SU-DHL-6 (cell line): ENCODE data around the gene KRT15.

Source experiments
- H2AFZ ChIP-seq: fragments of 200-600 bp; sonication (generic); 2 replicates; pipeline ENCODE4 v1.6.1; 2014; ENCODE audit warnings: low read depth, mild to moderate bottlenecking, moderate library complexity, mixed read lengths, antibody characterized with exemption, low read length; ENCODE audit not compliant: severe bottlenecking
- H3F3A ChIP-seq: fragments of 200-600 bp; shearing (Covaris generic); 2 replicates; pipeline ENCODE4 v1.6.0; 2016; ENCODE audit warnings: antibody characterized with exemption, mild to moderate bottlenecking; ENCODE audit not compliant: insufficient read depth
- H3K27ac ChIP-seq: fragments of 200-600 bp; sonication (generic); 2 replicates; pipeline ENCODE4 v1.5.1; 2016; ENCODE audit warnings: low read depth, mild to moderate bottlenecking, low read length, moderate library complexity, mixed read lengths
- H3K27me3 ChIP-seq: fragments of 200-600 bp; sonication (generic), shearing (Covaris generic); 2 replicates; pipeline ENCODE4 v1.6.0; 2014; ENCODE audit warnings: mild to moderate bottlenecking, low read length
- H3K36me3 ChIP-seq: fragments of 200-600 bp; sonication (generic); 2 replicates; pipeline ENCODE4 v1.6.1; 2014; ENCODE audit warnings: mild to moderate bottlenecking, low read length, mixed read lengths
- H3K4me2 ChIP-seq: fragments of 300-600, 200-600 bp; shearing (Covaris generic), sonication (generic); 2 replicates; pipeline ENCODE4 v1.6.0; 2014; ENCODE audit warnings: low read length, low read depth, mild to moderate bottlenecking; ENCODE audit not compliant: poor library complexity, severe bottlenecking
- H3K4me3 ChIP-seq: fragments of 200-600 bp; sonication (generic); 2 replicates; pipeline ENCODE4 v1.5.1; 2014; ENCODE audit warnings: antibody characterized with exemption, low read length, mild to moderate bottlenecking, mixed read lengths; ENCODE audit not compliant: insufficient read depth, poor library complexity, severe bottlenecking
- H3K79me2 ChIP-seq: fragments of 200-600 bp; sonication (generic); 2 replicates; pipeline ENCODE4 v1.6.1; 2014; ENCODE audit warnings: mild to moderate bottlenecking, low read length, moderate library complexity; ENCODE audit not compliant: insufficient read depth
- H3K9ac ChIP-seq: fragments of 200-600 bp; sonication (generic); 2 replicates; pipeline ENCODE4 v1.7.0; 2014; ENCODE audit warnings: mild to moderate bottlenecking, low read length
- H3K9me2 ChIP-seq: fragments of 200-600 bp; sonication (generic); replicated peaks from 2 replicates; pipeline ENCODE4 v1.6.1; 2014; ENCODE audit warnings: low read length; ENCODE audit not compliant: insufficient read depth
- H3K9me3 ChIP-seq: fragments of 200-600 bp; sonication (generic); 2 replicates; pipeline ENCODE4 v1.6.1; 2014; ENCODE audit warnings: low read length, mixed read lengths; ENCODE audit not compliant: insufficient read depth
- H4K20me1 ChIP-seq: fragments of 200-600 bp; sonication (generic); 2 replicates; pipeline ENCODE4 v1.6.1; 2014; ENCODE audit warnings: low read depth, mild to moderate bottlenecking, antibody characterized with exemption, low read length, moderate library complexity, mixed read lengths
- CTCF ChIP-seq: fragments of 200-600 bp; sonication (generic); IDR thresholded peaks from one replicate; pipeline ENCODE4 v1.5.1; 2017; ENCODE audit warnings: antibody characterized with exemption, mild to moderate bottlenecking, low read length, moderate library complexity; ENCODE audit not compliant: insufficient read depth, poor library complexity, severe bottlenecking
- EZH2phosphoT487 ChIP-seq: fragments of 200-600 bp; sonication (generic), shearing (Covaris generic); conservative IDR thresholded peaks from 2 replicates; pipeline ENCODE4 v1.6.1; 2018; ENCODE audit warnings: mild to moderate bottlenecking, antibody characterized with exemption, low read length, moderate library complexity, mixed read lengths

The KRT15 gene

DNA sequence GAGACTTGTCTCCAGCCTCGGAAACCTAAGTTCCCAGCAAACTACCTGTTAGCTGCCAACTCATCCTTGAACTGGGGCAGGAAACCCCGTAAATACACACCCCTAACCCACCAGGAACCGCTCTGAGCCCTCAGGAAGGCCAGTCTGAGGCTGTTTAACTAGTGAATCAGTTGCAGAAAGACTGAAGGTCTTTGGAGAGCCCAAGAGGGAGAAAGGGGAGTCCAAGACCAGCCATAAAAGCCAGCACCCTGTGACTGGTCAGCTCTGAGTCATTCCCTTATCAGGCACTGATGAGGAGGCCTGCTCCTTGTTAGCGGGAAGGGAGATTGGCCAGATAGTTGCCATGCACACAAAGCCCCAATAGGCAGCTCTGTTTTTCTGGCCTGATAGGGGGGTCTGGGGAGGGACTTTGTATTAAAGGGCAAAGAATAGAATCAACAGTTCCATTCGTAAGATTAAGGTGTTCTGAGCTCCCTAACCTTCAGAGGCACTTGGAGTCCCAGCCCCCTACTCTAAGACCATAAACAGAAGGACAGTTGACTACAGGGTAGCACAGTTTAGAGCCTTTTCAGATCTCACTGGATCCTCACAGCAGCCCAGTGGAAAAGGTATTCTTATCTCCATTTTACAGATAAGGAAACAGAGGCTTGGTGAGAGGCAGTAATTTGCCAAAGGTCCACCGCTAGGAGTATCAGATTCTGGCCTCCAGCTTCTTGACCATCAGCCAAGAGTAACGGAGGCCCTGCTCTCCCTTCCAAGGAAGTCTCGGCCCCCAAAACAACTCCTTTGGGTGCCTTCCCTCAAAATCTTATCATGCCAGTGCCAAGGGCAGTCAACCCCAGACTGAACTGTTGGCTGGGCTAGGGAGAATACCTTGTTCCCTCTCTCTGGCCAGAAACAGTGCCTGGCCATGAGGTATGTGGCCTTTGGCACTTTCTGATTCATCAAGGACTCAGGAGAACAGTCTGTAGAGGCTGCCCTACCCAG lies 11.7 kb upstream of the KRT15 start:
- Histone ChIP-seq H3K9me2 (no peaks in the 10 kb centered on the region), H3K9ac (no peak overlapping the region), H3K79me2 (no peaks in the 10 kb centered on the region), H3K4me2 (no peak overlapping the region), H3F3A (no peaks in the 10 kb centered on the region), H3K27ac (no peak overlapping the region), H2AFZ (no peak overlapping the region), H3K27me3 (peaks cover 4% of the 10 kb centered on the region; the same call in 1 of the 2 replicates), H4K20me1 (no peaks in the 10 kb centered on the region), H3K36me3 (no peaks in the 10 kb centered on the region), H3K9me3 (no peaks in the 10 kb centered on the region), H3K4me3 (no peak overlapping the region)
- TF ChIP-seq EZH2phosphoT487, result no peak

DNA sequence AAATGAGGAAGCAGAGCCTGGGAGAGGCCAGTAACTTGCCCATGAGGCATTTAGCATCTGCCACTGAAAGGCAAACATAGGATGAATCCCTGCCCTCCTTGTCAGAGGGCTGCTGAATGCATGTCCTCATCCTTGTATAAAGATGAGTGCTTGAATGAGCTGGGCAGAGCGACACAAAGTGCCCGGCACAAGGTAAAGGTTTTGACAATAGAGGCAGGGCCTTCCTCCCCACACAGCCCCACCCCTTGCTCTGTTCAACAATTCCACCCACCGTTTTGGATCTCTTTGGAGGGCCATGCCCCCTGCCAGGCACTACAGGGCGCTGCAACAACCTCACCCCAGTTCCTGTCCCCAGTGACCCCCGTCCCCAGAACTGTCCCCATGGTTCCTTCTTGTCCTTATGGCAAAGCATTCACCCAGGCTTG lies 10.8 kb upstream of the KRT15 start:
- Histone ChIP-seq H3K9me2 (no peaks in the 10 kb centered on the region), H3F3A (no peaks in the 10 kb centered on the region), H3K27ac (no peak overlapping the region), H3K4me2 (no peak overlapping the region), H4K20me1 (no peaks in the 10 kb centered on the region), H3K36me3 (no peaks in the 10 kb centered on the region), H3K9me3 (no peaks in the 10 kb centered on the region), H2AFZ (no peak overlapping the region), H3K27me3 (peaks cover 4% of the 10 kb centered on the region; the same call in 1 of the 2 replicates), H3K4me3 (no peak overlapping the region), H3K79me2 (no peaks in the 10 kb centered on the region), H3K9ac (no peak overlapping the region)
- TF ChIP-seq EZH2phosphoT487, result no peak
- no peak for TF ChIP-seq CTCF

- H3K79me2 ChIP-seq, result no peaks in the 10 kb centered on the region
- H2AFZ ChIP-seq, result no peak overlapping the region
- no peak for TF ChIP-seq CTCF
- no peak overlapping the region for H3K4me3 ChIP-seq
- no peaks in the 10 kb centered on the region for H3K9me3 ChIP-seq
- no peak overlapping the region for H3K27ac ChIP-seq
- no peaks in the 10 kb centered on the region for H4K20me1 ChIP-seq
- peaks cover 4% of the 10 kb centered on the region; the same call in 1 of the 2 replicates for H3K27me3 ChIP-seq
- H3F3A ChIP-seq, result no peaks in the 10 kb centered on the region
- H3K36me3 ChIP-seq, result no peaks in the 10 kb centered on the region
- H3K4me2 ChIP-seq, result no peak overlapping the region
- no peak overlapping the region for H3K9ac ChIP-seq
- no peaks in the 10 kb centered on the region for H3K9me2 ChIP-seq
Observed at GRCh38 chr17:41528959-41529353, 10.3 kb upstream of the KRT15 start.
